ENCODE data around the gene TMEFF1. TPM values are rescaled to one million over a fixed set of nuclear protein-coding genes. Genes with fewer than 3 reads are reported as not detected.
A peak's percentile ranks its signal among the peaks of the same experiment; 100 is the strongest.

Gene TMEFF1
- total and polyA plus RNA-seq, 2 donors (not counting 1 experiment from before 2014, with no cell fraction given): 1.1 to 2.5 TPM

- TF ChIP-seq EZH2 (IDR thresholded peaks at IDR 0.05; ENCODE audit: low read length, missing control alignments): no peak
- TF ChIP-seq, protein P1, sequence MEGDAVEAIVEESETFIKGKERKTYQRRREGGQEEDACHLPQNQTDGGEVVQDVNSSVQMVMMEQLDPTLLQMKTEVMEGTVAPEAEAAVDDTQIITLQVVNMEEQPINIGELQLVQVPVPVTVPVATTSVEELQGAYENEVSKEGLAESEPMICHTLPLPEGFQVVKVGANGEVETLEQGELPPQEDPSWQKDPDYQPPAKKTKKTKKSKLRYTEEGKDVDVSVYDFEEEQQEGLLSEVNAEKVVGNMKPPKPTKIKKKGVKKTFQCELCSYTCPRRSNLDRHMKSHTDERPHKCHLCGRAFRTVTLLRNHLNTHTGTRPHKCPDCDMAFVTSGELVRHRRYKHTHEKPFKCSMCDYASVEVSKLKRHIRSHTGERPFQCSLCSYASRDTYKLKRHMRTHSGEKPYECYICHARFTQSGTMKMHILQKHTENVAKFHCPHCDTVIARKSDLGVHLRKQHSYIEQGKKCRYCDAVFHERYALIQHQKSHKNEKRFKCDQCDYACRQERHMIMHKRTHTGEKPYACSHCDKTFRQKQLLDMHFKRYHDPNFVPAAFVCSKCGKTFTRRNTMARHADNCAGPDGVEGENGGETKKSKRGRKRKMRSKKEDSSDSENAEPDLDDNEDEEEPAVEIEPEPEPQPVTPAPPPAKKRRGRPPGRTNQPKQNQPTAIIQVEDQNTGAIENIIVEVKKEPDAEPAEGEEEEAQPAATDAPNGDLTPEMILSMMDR (conservative IDR thresholded peaks at IDR 0.05 in 1 of 2, IDR thresholded peaks at IDR 0.05 in 1 of 2; ENCODE audit: low read depth in 1 of 2, low read length in 2 of 2): no peak
- Histone ChIP-seq H4K20me1 (ENCODE audit: control insufficient read depth, extremely low read depth, insufficient read depth, low read length) (no peaks in the 10 kb centered on the region), H3K36me3 (ENCODE audit: control insufficient read depth, insufficient read depth, low read length) (no peaks in the 10 kb centered on the region), H3K27me3 (ENCODE audit: control insufficient read depth, insufficient read depth, low read length) (no peaks in the 10 kb centered on the region), H3K79me2 (ENCODE audit: control insufficient read depth, insufficient read depth, low read length) (no peaks in the 10 kb centered on the region), H3K4me1 (ENCODE audit: control insufficient read depth, extremely low read depth, insufficient read depth, low read length) (no peaks in the 10 kb centered on the region), H3K9me3 (ENCODE audit: control insufficient read depth, insufficient read depth, low read depth, low read length) (no peaks in the 10 kb centered on the region), H3K9ac (ENCODE audit: insufficient read depth, low read length) (no peak overlapping the region), H2AFZ (ENCODE audit: low read length) (no peak overlapping the region), H3K27ac (ENCODE audit: insufficient read depth, low read length) (no peak overlapping the region), H3K4me2 (ENCODE audit: extremely low read depth, insufficient read depth, low read length) (no peak overlapping the region), H3K4me3 (replicated peaks in 1 of 4; ENCODE audit: control extremely low read depth in 1 of 4, insufficient read depth in 1 of 4, low read depth in 3 of 4, low read length in 4 of 4) (no peak overlapping the region)
- DNase-seq (ENCODE audit: low read depth in 2 of 2): peak in 1 of 2 donors; percentile 19
Observed at GRCh38 chr9:100466171-100466828, 6.6 kb upstream of the TMEFF1 start.

GRCh38 chr9:100466829-100467221 lies 6.1 kb upstream of the TMEFF1 start:
- no peak overlapping the region for H3K4me2 ChIP-seq (ENCODE audit: extremely low read depth, insufficient read depth, low read length)
- H3K9me3 ChIP-seq (ENCODE audit: control insufficient read depth, insufficient read depth, low read depth, low read length): no peaks in the 10 kb centered on the region
- H3K79me2 ChIP-seq (ENCODE audit: control insufficient read depth, insufficient read depth, low read length): no peaks in the 10 kb centered on the region
- no peaks in the 10 kb centered on the region for H3K4me1 ChIP-seq (ENCODE audit: control insufficient read depth, extremely low read depth, insufficient read depth, low read length)
- no peaks in the 10 kb centered on the region for H3K27me3 ChIP-seq (ENCODE audit: control insufficient read depth, insufficient read depth, low read length)
- DNase-seq (ENCODE audit: low read depth in 2 of 2): no peak
- H2AFZ ChIP-seq (ENCODE audit: low read length): no peak overlapping the region
- no peaks in the 10 kb centered on the region for H3K36me3 ChIP-seq (ENCODE audit: control insufficient read depth, insufficient read depth, low read length)
- TF ChIP-seq, protein P1 (conservative IDR thresholded peaks at IDR 0.05 in 1 of 2, IDR thresholded peaks at IDR 0.05 in 1 of 2; ENCODE audit: low read depth in 1 of 2, low read length in 2 of 2): no peak
- no peak for TF ChIP-seq EZH2 (IDR thresholded peaks at IDR 0.05; ENCODE audit: low read length, missing control alignments)
- H3K4me3 ChIP-seq (replicated peaks in 1 of 4; ENCODE audit: control extremely low read depth in 1 of 4, insufficient read depth in 1 of 4, low read depth in 3 of 4, low read length in 4 of 4): no peak overlapping the region
- no peak overlapping the region for H3K27ac ChIP-seq (ENCODE audit: insufficient read depth, low read length)
- no peak overlapping the region for H3K9ac ChIP-seq (ENCODE audit: insufficient read depth, low read length)
- H4K20me1 ChIP-seq (ENCODE audit: control insufficient read depth, extremely low read depth, insufficient read depth, low read length): no peaks in the 10 kb centered on the region

DNA sequence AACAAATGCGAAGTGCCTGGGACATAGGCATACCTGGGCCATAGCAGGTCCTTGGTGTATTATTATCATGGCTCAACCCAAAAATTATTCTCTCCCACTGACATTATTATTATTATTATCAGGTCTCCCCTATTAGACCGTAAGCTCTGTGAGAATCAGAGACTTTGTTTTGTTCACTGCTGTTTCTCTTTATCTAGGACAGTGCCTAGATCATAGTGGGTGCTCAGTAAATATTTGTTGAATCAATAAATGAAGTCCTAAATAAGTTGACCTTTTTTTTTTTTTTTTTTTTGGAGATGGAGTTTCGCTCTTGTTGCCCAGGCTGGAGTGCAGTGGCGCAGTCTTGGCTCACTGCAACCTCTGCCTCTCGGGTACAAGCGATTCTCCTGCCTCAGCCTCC lies 4.9 kb upstream of the TMEFF1 start:
- Histone ChIP-seq H4K20me1 (ENCODE audit: control insufficient read depth, extremely low read depth, insufficient read depth, low read length) (no peaks in the 10 kb centered on the region), H3K4me1 (ENCODE audit: control insufficient read depth, extremely low read depth, insufficient read depth, low read length) (no peaks in the 10 kb centered on the region), H3K79me2 (ENCODE audit: control insufficient read depth, insufficient read depth, low read length) (no peaks in the 10 kb centered on the region), H3K4me2 (ENCODE audit: extremely low read depth, insufficient read depth, low read length) (no peak overlapping the region), H3K9me3 (ENCODE audit: control insufficient read depth, insufficient read depth, low read depth, low read length) (no peaks in the 10 kb centered on the region), H3K4me3 (replicated peaks in 1 of 4; ENCODE audit: control extremely low read depth in 1 of 4, insufficient read depth in 1 of 4, low read depth in 3 of 4, low read length in 4 of 4) (no peak overlapping the region), H3K9ac (ENCODE audit: insufficient read depth, low read length) (no peak overlapping the region), H3K27ac (ENCODE audit: insufficient read depth, low read length) (no peak overlapping the region), H2AFZ (ENCODE audit: low read length) (no peak overlapping the region), H3K27me3 (ENCODE audit: control insufficient read depth, insufficient read depth, low read length) (no peaks in the 10 kb centered on the region), H3K36me3 (ENCODE audit: control insufficient read depth, insufficient read depth, low read length) (no peaks in the 10 kb centered on the region)
- TF ChIP-seq, protein P1 (conservative IDR thresholded peaks at IDR 0.05 in 1 of 2, IDR thresholded peaks at IDR 0.05 in 1 of 2; ENCODE audit: low read depth in 1 of 2, low read length in 2 of 2): no peak
- no peak for TF ChIP-seq EZH2 (IDR thresholded peaks at IDR 0.05; ENCODE audit: low read length, missing control alignments)
- DNase-seq (ENCODE audit: low read depth in 2 of 2): no peak
